Mesendoderm (in vitro differentiated cells): ENCODE data around the gene CEP128.
"Not testable (repeated sequence)": the region's sequence is repeated elsewhere in the genome, so short reads cannot be mapped to it uniquely, and the experiment has no call there.

Experiments used
- DNase-seq: peaks from one replicate; pipeline ENCODE4 v3.0.0; 2013
- H2AK5ac ChIP-seq: 2 replicates; pipeline ENCODE4 v1.6.1; 2013; ENCODE audit warnings: low read length, inconsistent platforms
- H2BK120ac ChIP-seq: 2 replicates; pipeline ENCODE4 v1.6.1; 2013; ENCODE audit warnings: low read depth, mild to moderate bottlenecking, low read length, moderate library complexity, mixed read lengths
- H2BK15ac ChIP-seq: replicated peaks from 2 replicates; pipeline ENCODE4 v1.6.1; 2013; ENCODE audit warnings: low read depth, mild to moderate bottlenecking, moderate library complexity
- H2BK5ac ChIP-seq: 2 replicates; pipeline ENCODE4 v1.6.1; 2013; ENCODE audit warnings: low read length, inconsistent platforms
- H3K18ac ChIP-seq: 2 replicates; pipeline ENCODE4 v1.6.1; 2013; ENCODE audit warnings: mild to moderate bottlenecking, low read length, mixed read lengths
- H3K23ac ChIP-seq: one replicate; pipeline ENCODE4 v1.6.1; 2013; ENCODE audit warnings: low read length
- H3K27ac ChIP-seq: 2 replicates; pipeline ENCODE4 v1.5.1; 2013; ENCODE audit warnings: low read depth, mild to moderate bottlenecking, inconsistent platforms, low read length, moderate library complexity
- H3K27me3 ChIP-seq: 2 replicates; pipeline ENCODE4 v1.6.1; 2013; ENCODE audit warnings: low read length, control low read depth, mild to moderate bottlenecking, inconsistent platforms; ENCODE audit not compliant: insufficient read depth, poor library complexity
- H3K36me3 ChIP-seq: 2 replicates; pipeline ENCODE4 v1.6.1; 2013; ENCODE audit warnings: low read length, inconsistent platforms; ENCODE audit not compliant: control insufficient read depth, insufficient read depth
- H3K4ac ChIP-seq: one replicate; pipeline ENCODE4 v1.6.1; 2013; ENCODE audit warnings: low read depth, mild to moderate bottlenecking, low read length, moderate library complexity
- H3K4me1 ChIP-seq: 2 replicates; pipeline ENCODE4 v1.6.1; 2013; ENCODE audit warnings: low read depth, low read length, inconsistent platforms; ENCODE audit not compliant: control insufficient read depth
- H3K4me2 ChIP-seq: 2 replicates; pipeline ENCODE4 v1.6.1; 2013; ENCODE audit warnings: low read length
- H3K4me3 ChIP-seq: 2 replicates; pipeline ENCODE4 v1.5.1; 2013; ENCODE audit warnings: mild to moderate bottlenecking, low read length
- H3K56ac ChIP-seq: one replicate; pipeline ENCODE4 v1.6.1; 2013; ENCODE audit warnings: low read length
- H3K79me1 ChIP-seq: 2 replicates; pipeline ENCODE4 v1.6.1; 2013; ENCODE audit warnings: low read length, inconsistent platforms
- H3K79me2 ChIP-seq: 2 replicates; pipeline ENCODE4 v1.6.1; 2013; ENCODE audit warnings: mild to moderate bottlenecking, low read length; ENCODE audit not compliant: control insufficient read depth, insufficient read depth
- H3K9ac ChIP-seq: 2 replicates; pipeline ENCODE4 v1.6.1; 2013; ENCODE audit warnings: low read length, inconsistent platforms
- H4K5ac ChIP-seq: one replicate; pipeline ENCODE4 v1.6.1; 2013; ENCODE audit warnings: low read length
- H4K8ac ChIP-seq: one replicate; pipeline ENCODE4 v1.6.1; 2013; ENCODE audit warnings: low read depth, mild to moderate bottlenecking, control low read depth, low read length, moderate library complexity
- WGBS: extraction: QIAGEN DNeasy Blood & Tissue Kit; methylation state at CpG from one replicate; pipeline ENCODE4 v1.1.7; 2013; ENCODE audit warnings: low lambda C conversion rate, missing lambda C conversion rate; ENCODE audit not compliant: insufficient coverage; ENCODE audit errors: extremely low coverage; 5-methylcytosine and 5-hydroxymethylcytosine counted together

Gene CEP128

GRCh38 chr14:80956922-80957321 lies 15.4 kb upstream of the CEP128 start:
- Histone ChIP-seq H3K4ac (no peak overlapping the region), H3K9ac (no peak overlapping the region), H3K27ac (no peak overlapping the region), H3K36me3 (no peaks in the 10 kb centered on the region), H3K4me2 (no peak overlapping the region), H2BK120ac (no peak overlapping the region), H2BK5ac (no peak overlapping the region), H3K18ac (no peak overlapping the region), H3K56ac (peak overlapping the region; percentile 25), H2BK15ac (no peak overlapping the region), H3K27me3 (no peaks in the 10 kb centered on the region), H3K4me1 (peaks cover 4% of the 10 kb centered on the region), H3K23ac (no peak overlapping the region), H4K5ac (no peak overlapping the region), H2AK5ac (no peak overlapping the region), H4K8ac (no peak overlapping the region), H3K79me2 (no peaks in the 10 kb centered on the region), H3K79me1 (no peaks in the 10 kb centered on the region), H3K4me3 (no peak overlapping the region)
- DNase-seq, result no peak
- no CpG with 5 or more reads among the region's 1 CpG for WGBS

GRCh38 chr14:80956102-80956501 lies 14.6 kb upstream of the CEP128 start:
- Histone ChIP-seq H2AK5ac (no peak overlapping the region), H3K79me1 (no peaks in the 10 kb centered on the region), H3K4me1 (peaks cover 4% of the 10 kb centered on the region), H2BK5ac (no peak overlapping the region), H3K4me3 (no peak overlapping the region), H3K79me2 (no peaks in the 10 kb centered on the region), H4K8ac (no peak overlapping the region), H2BK120ac (no peak overlapping the region), H3K18ac (no peak overlapping the region), H3K4ac (no peak overlapping the region), H3K9ac (no peak overlapping the region), H3K36me3 (no peaks in the 10 kb centered on the region), H3K27ac (no peak overlapping the region), H3K4me2 (no peak overlapping the region), H3K27me3 (no peaks in the 10 kb centered on the region), H4K5ac (no peak overlapping the region), H2BK15ac (no peak overlapping the region), H3K23ac (no peak overlapping the region), H3K56ac (no peak overlapping the region)
- DNase-seq, result no peak
- no CpG with 5 or more reads among the region's 2 CpGs for WGBS

GRCh38 chr14:80955416-80955941 lies 13.9 kb upstream of the CEP128 start, which contains the start of gene TSHR:
Gene TSHR (plus strand): TSS chr14:80955621. CDS start chr14:80955681, 60 bp downstream.
- H3K4ac ChIP-seq, result no peak within 1 kb of the TSS
- H3K4me3 ChIP-seq, result peak within 1 kb of the TSS; percentile 36
- H3K79me2 ChIP-seq, result no peaks in the 10 kb centered on the region
- no peak within 1 kb of the TSS for H3K23ac ChIP-seq
- WGBS, result no CpG with 5 or more reads among the region's 21 CpGs
- H4K5ac ChIP-seq, result no peak within 1 kb of the TSS
- no peak within 1 kb of the TSS for H2BK15ac ChIP-seq
- peak within 1 kb of the TSS; percentile 62 for H3K9ac ChIP-seq
- H3K56ac ChIP-seq, result peak within 1 kb of the TSS; percentile 85
- no peak within 1 kb of the TSS for H3K27ac ChIP-seq
- no peak within 1 kb of the TSS for H4K8ac ChIP-seq
- no peak within 1 kb of the TSS for H2AK5ac ChIP-seq
- H3K18ac ChIP-seq, result no peak within 1 kb of the TSS
- H3K4me2 ChIP-seq, result peak within 1 kb of the TSS; percentile 96
- H3K79me1 ChIP-seq, result no peaks in the 10 kb centered on the region
- no peaks in the 10 kb centered on the region for H3K27me3 ChIP-seq
- no peaks in the 10 kb centered on the region for H3K36me3 ChIP-seq
- peaks cover 4% of the 10 kb centered on the region for H3K4me1 ChIP-seq
- H2BK120ac ChIP-seq, result no peak within 1 kb of the TSS
- DNase-seq, result peak; percentile 52
- no peak within 1 kb of the TSS for H2BK5ac ChIP-seq

- DNase-seq, result peak; percentile 84
- no peak overlapping the region for H3K27ac ChIP-seq
- H2BK120ac ChIP-seq, result no peak overlapping the region
- no peak overlapping the region for H2BK15ac ChIP-seq
- no CpG with 5 or more reads among the region's 29 CpGs for WGBS
- no peak overlapping the region for H2AK5ac ChIP-seq
- H3K79me1 ChIP-seq, result no peaks in the 10 kb centered on the region
- no peaks in the 10 kb centered on the region for H3K27me3 ChIP-seq
- H3K9ac ChIP-seq, result peak overlapping the region; percentile 62
- peak overlapping the region; percentile 85 for H3K56ac ChIP-seq
- no peak overlapping the region for H4K8ac ChIP-seq
- no peak overlapping the region for H3K18ac ChIP-seq
- H3K4me3 ChIP-seq, result peak overlapping the region; percentile 36
- H3K4me2 ChIP-seq, result peak overlapping the region; percentile 96
- no peaks in the 10 kb centered on the region for H3K36me3 ChIP-seq
- no peak overlapping the region for H4K5ac ChIP-seq
- H3K4me1 ChIP-seq, result peaks cover 4% of the 10 kb centered on the region
- H3K4ac ChIP-seq, result no peak overlapping the region
- H3K23ac ChIP-seq, result no peak overlapping the region
- H3K79me2 ChIP-seq, result no peaks in the 10 kb centered on the region
- no peak overlapping the region for H2BK5ac ChIP-seq
Measured at GRCh38 chr14:80954687-80955299, 13.3 kb upstream of the CEP128 start.

- not testable (repeated sequence) for H3K27me3 ChIP-seq, H3K4me3 ChIP-seq, H2BK120ac ChIP-seq, H3K23ac ChIP-seq, H2BK15ac ChIP-seq, H4K8ac ChIP-seq, H3K4me2 ChIP-seq, H3K4ac ChIP-seq, H3K56ac ChIP-seq, DNase-seq, H3K36me3 ChIP-seq, H4K5ac ChIP-seq, H3K9ac ChIP-seq, H2AK5ac ChIP-seq, H3K79me1 ChIP-seq, H2BK5ac ChIP-seq, H3K79me2 ChIP-seq, H3K27ac ChIP-seq, H3K4me1 ChIP-seq, H3K18ac ChIP-seq
- WGBS, result no CpG with 5 or more reads among the region's 18 CpGs
Measured at GRCh38 chr14:80953211-80953610, 11.7 kb upstream of the CEP128 start.

GRCh38 chr14:80951491-80951890 lies 10.0 kb upstream of the CEP128 start:
- no peak overlapping the region for H3K56ac ChIP-seq
- H3K27ac ChIP-seq, result no peak overlapping the region

More at GRCh38 chr14:80951491-80951890, 10.0 kb upstream of the CEP128 start:
- Histone ChIP-seq H3K9ac (no peak overlapping the region), H3K4me1 (no peaks in the 10 kb centered on the region), H4K5ac (no peak overlapping the region), H3K36me3 (no peaks in the 10 kb centered on the region), H2BK5ac (no peak overlapping the region), H3K79me1 (no peaks in the 10 kb centered on the region), H4K8ac (no peak overlapping the region), H2BK120ac (no peak overlapping the region), H3K27me3 (no peaks in the 10 kb centered on the region), H3K79me2 (no peaks in the 10 kb centered on the region), H3K4me3 (no peak overlapping the region), H2AK5ac (no peak overlapping the region), H3K23ac (no peak overlapping the region), H2BK15ac (no peak overlapping the region), H3K4me2 (no peak overlapping the region), H3K4ac (no peak overlapping the region), H3K18ac (no peak overlapping the region)
- WGBS, result no CpG with 5 or more reads among the region's 4 CpGs
- DNase-seq, result no peak
